IPS-20b (cell line): ENCODE measurements around the gene TMA7.

Experiments used
- H3K27ac ChIP-seq: one replicate; pipeline ENCODE4 v1.5.1; 2013; ENCODE audit warnings: low read length
- H3K27me3 ChIP-seq: 2 replicates; pipeline ENCODE4 v1.6.1; 2013; ENCODE audit warnings: mild to moderate bottlenecking, low read length, inconsistent platforms; ENCODE audit not compliant: insufficient read depth
- H3K36me3 ChIP-seq: 2 replicates; pipeline ENCODE4 v1.6.1; 2013; ENCODE audit warnings: low read depth, mild to moderate bottlenecking, inconsistent platforms, low read length, moderate library complexity; ENCODE audit not compliant: insufficient read depth
- H3K4me1 ChIP-seq: 2 replicates; pipeline ENCODE4 v1.6.1; 2013; ENCODE audit warnings: mild to moderate bottlenecking, control low read depth, inconsistent platforms, low read length, moderate library complexity; ENCODE audit not compliant: insufficient read depth
- H3K4me3 ChIP-seq: 2 replicates; pipeline ENCODE4 v1.5.1; 2013; ENCODE audit warnings: mild to moderate bottlenecking, low read length, inconsistent platforms
- H3K9ac ChIP-seq: 2 replicates; pipeline ENCODE4 v1.6.1; 2013; ENCODE audit warnings: low read depth, mild to moderate bottlenecking, inconsistent platforms, low read length, moderate library complexity
- H3K9me3 ChIP-seq: 2 replicates; pipeline ENCODE4 v1.6.1; 2013; ENCODE audit warnings: mild to moderate bottlenecking, low read depth, low read length, inconsistent platforms; ENCODE audit not compliant: insufficient read depth

Gene TMA7

DNA sequence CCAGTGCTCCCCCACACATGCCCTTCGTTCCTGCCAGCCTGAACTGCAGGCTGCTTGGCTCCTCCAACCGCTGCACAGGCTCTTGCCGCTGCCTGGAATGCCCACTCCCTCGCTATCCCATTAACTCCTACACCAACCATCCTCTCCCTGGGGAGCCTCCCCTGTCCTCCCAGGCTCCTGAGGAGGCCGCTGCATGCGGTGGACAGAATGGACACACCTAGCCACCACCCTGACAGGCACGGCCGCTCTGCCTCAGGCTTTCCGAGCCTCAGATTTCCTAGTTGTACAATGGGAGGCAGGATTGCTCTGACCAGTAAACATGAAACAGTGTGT is 12.5 kb upstream of the TMA7 start:
- H3K36me3 ChIP-seq, result peaks cover 49% of the 10 kb centered on the region
- H3K4me1 ChIP-seq, result peaks cover 19% of the 10 kb centered on the region; the same call in 1 of the 2 replicates

DNA sequence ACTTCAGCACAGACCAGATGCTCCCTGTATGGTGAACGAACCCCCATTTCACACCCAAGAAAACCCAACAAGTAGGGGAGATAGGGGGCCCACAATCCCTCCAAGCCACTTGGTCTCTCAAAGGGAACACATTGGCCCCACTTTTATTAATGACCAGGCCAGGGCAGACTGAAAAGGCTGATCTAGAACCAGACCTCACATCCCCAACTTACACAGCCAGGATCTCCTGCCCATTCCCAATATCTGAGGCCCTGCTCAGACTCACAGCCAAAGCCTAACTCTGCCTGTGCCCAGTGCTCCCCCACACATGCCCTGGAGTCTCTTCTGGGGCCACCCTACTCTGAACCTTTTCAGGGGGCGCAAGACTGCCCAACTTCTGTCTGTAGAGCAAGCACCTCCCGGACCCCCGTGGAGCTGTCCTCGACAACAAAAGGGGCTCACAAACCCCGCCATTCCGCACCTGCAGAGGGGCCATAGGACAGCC is 11.9 kb upstream of the TMA7 start:
- Histone ChIP-seq H3K27ac (no peak overlapping the region), H3K27me3 (no peaks in the 10 kb centered on the region), H3K9me3 (no peaks in the 10 kb centered on the region), H3K4me3 (peak overlapping the region; percentile 84), H3K9ac (peak overlapping the region; percentile 84), H3K4me1 (peaks cover 19% of the 10 kb centered on the region; the same call in 1 of the 2 replicates), H3K36me3 (peaks cover 46% of the 10 kb centered on the region)

More for the DNA sequence above, 12.5 kb upstream of the TMA7 start:
- H3K27ac ChIP-seq, result no peak overlapping the region
- no peaks in the 10 kb centered on the region for H3K27me3 ChIP-seq
- no peaks in the 10 kb centered on the region for H3K9me3 ChIP-seq
- peak overlapping the region; percentile 84 for H3K9ac ChIP-seq
- H3K4me3 ChIP-seq, result peak overlapping the region; percentile 84

DNA sequence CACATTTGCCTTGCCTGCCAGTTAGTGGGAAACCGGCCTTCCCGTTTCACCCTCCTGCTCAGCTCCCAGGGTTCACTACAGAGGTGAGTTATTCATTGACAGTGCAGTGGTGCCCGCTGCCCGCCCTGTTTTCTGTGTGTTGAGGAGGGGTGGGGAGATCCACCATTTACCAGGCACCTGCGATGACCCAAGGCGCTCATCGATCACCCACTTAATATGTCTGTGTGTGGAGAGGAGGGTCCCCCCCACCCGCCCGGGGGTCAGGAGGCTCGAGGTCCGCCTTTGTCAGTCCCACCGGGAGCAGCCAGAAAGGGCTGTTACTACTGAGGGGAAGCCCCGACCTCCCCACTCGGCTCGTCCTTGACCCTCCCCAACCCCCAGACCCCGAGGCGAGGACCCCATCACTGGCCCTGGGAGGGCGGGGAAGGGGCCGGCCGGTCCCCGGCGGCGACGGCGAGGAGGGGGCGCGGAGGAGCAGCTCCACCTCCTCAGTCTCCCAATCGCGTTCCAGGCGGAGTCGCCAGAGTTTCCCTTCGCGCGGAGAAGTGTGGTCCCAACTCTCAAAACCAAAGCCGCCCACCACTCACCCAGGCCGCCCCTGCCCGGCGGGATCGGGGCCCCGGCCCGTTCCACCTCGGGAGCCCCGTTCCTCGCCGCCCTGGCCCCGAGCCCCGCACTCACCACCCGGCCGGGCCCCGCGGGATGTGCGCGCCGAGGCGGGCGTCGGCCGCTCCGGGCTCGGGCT is 11.3 kb upstream of the TMA7 start:
- Histone ChIP-seq H3K36me3 (peaks cover 47% of the 10 kb centered on the region), H3K9me3 (no peaks in the 10 kb centered on the region), H3K4me3 (peak overlapping the region; percentile 84), H3K4me1 (peaks cover 19% of the 10 kb centered on the region; the same call in 1 of the 2 replicates), H3K27me3 (no peaks in the 10 kb centered on the region), H3K9ac (peak overlapping the region; percentile 84; the same call in 1 of the 2 replicates), H3K27ac (no peak overlapping the region)

DNA sequence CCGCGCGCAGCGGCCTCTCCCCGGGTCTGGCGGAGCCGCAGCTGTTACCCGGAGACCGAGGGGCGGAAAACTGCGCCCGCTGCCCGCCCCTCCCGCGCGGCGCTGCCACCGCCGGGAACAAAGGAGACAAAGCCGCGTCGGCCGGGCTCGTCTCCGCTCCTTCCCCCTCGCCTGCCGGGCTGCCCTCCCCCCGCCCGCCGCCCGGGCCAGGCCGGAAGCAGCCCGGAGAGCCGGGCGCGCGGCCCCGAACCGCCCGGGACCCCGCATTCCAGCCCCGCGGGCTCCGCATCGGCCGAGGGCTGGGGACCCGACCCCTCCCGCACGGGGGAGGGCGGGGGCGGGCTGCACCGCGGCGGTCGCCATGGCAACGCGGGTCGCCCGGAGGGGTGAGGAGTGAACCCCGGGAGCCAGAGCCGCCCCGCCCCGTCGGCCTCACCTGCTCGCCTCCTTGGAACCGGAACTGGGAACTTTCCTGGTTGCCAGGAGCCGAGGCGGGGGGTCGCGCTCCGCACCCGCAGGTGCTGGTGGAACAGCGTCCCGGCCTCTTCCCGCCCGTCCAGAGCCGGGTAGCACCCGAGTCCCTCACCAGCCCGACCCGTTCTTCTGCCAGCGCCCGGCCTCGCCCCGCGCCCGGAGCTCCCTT is 10.6 kb upstream of the TMA7 start:
- Histone ChIP-seq H3K27me3 (no peaks in the 10 kb centered on the region), H3K27ac (peak overlapping the region; percentile 80), H3K9me3 (no peaks in the 10 kb centered on the region), H3K4me1 (peaks cover 19% of the 10 kb centered on the region; the same call in 1 of the 2 replicates), H3K9ac (peak overlapping the region; percentile 84; the same call in 1 of the 2 replicates), H3K4me3 (peak overlapping the region; percentile 84), H3K36me3 (peaks cover 47% of the 10 kb centered on the region)

DNA sequence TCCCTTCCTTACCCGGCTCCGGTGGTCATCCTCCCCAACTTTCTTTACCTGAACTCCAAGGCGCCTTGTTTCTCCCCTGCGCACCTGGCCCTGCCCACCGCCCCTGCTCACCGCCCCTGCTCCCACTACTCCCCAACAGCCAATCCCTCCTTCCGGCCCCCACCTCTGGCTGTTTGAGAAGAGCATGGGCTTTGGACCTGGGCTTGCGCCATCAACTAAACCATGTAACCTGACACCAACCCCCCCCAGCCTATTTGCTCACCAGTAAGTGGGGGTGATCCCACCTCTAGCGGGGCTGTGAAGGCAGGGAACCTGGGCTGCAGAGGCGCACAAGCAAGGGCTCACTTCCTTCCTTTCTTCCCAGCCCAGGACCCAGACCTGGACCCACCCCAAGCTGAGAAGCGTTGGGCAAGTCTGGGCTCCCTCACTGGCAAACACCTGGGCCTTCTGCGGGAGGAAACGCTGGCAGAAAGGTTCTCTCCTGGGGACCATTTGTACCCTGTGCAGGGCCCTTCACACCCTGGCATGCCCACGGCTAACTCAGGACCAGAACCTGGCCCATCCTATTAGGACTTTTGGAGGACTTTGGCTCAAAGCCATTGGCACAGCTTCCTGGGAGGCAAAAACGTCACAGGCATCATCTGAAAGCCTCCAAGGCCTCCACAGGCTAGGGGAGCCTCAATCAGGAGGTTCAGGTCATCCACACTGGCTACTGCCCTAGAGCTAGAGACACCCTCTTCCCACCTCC is 9.9 kb upstream of the TMA7 start, which contains the start of gene PLXNB1:
Gene PLXNB1, minus strand, starts transcription at position 127 of the 748 bp plus-strand sequence. CDS start 5,475 bp downstream, outside the sequence.
- Histone ChIP-seq H3K27ac (peak within 1 kb of the TSS; percentile 92), H3K9ac (peak within 1 kb of the TSS; percentile 84; the same call in 1 of the 2 replicates), H3K4me3 (peak within 1 kb of the TSS; percentile 84), H3K4me1 (peaks cover 19% of the 10 kb centered on the region; the same call in 1 of the 2 replicates), H3K27me3 (no peaks in the 10 kb centered on the region), H3K9me3 (no peaks in the 10 kb centered on the region), H3K36me3 (peaks cover 44% of the 10 kb centered on the region)

DNA sequence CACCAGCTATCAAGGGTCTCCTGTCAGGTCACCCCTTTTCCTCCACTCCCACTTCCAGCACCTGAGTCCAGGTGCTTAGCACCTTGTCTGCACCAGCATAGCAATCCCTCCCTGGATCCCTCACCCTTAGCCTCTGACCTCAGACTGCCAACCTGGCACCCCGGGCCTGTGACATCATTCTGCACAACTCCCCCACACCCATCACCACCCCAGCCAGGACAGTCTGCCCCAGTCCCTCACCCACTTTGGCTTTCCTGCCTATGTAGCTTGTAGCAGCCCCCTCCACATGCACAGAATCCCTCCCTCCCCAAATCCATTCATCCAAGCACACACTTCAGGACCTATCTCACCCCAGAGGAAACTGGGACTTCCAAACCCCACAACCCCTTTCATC is 9.4 kb upstream of the TMA7 start:
- Histone ChIP-seq H3K9ac (peak overlapping the region; percentile 84; the same call in 1 of the 2 replicates), H3K27me3 (no peaks in the 10 kb centered on the region), H3K9me3 (no peaks in the 10 kb centered on the region), H3K4me1 (peaks cover 19% of the 10 kb centered on the region; the same call in 1 of the 2 replicates), H3K36me3 (peaks cover 43% of the 10 kb centered on the region), H3K4me3 (peak overlapping the region; percentile 84; the same call in 1 of the 2 replicates), H3K27ac (peak overlapping the region; percentile 92)

DNA sequence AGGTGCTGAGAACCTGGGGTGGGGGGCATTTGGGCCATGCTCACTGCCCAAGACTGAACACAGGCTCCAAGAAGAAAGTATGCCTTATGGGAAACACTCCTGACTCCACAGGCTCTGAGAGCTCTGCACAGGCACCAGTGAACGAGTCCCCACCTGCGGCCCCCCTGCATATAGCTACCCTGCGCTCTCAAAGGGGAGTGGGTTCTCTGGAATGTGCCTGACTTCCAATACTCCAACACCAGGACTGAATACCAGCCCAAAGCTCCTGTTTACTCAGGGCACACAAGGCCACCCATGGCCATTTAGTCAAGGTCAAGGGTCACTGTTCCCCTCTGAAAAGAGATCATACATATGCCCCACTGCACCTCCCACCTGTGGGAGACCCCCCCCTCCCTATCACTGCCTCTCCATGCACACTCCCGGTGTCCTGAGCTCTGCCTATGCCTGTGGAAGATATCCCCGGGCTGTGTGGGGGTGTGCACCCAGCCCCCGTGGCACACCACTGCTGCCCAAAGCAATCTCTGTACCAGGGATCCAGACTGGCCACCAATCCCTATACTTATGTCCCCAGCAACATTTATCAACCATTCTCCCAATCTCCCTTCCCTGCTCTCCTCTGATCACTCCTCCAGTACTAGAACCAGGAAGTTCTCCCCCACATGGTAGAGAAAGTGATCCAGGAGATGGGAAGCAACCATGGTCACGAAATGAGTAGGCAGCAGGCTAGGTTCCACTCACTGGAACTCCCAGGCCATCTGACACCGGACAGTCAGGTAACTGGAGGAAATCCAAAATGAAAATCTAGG is 8.6 kb upstream of the TMA7 start:
- no peak overlapping the region for H3K4me3 ChIP-seq
- peaks cover 19% of the 10 kb centered on the region; the same call in 1 of the 2 replicates for H3K4me1 ChIP-seq
- no peaks in the 10 kb centered on the region for H3K27me3 ChIP-seq
- H3K9me3 ChIP-seq, result no peaks in the 10 kb centered on the region
- H3K9ac ChIP-seq, result peak overlapping the region; percentile 84; the same call in 1 of the 2 replicates
- peaks cover 43% of the 10 kb centered on the region for H3K36me3 ChIP-seq
- H3K27ac ChIP-seq, result no peak overlapping the region

DNA sequence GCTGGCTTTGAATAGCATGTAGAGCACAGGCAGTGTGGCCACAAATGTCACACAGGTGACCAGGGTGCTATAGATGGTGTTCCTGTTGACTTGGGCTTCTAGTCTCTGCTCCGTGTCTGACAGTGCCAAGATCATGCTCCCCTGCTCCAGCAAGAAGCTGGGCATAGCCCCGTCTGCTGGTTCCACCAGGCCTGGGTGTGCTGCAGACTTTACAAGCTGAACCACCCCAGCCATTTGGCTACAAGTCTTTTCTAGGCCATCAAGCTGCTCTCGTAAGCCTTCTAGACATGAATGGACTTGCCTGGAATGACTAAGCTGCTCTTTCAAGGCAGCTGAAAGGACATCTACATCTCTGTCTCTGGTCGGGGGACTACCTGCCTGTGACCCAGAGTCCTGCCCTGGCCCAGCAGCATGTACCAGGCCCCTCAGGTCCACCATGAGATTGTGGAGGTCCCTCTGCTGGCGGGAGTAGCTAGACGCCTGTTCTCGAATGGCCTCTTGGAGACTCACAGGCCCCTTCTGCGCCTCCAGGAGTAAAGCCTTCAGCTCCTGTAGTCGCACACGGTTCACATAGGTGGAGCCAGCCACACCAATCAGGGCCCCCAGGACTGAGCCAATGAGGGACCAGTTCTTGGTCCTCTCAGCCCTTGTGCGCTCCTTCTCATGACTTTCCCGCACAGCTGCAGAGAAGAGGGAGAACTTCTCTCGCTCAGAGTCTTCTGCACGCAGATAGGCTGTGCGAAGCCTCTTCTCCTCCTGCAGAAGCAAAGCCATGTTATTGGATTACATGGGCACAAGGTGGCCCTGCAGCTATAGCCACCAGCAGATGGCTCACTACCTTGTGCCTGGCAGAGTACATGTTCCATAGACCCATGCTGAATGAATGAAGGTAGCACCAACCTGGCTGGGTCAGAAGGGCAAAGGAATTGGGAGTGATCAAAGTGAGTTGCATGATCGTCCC is 7.4 kb upstream of the TMA7 start:
- H3K4me1 ChIP-seq, result peaks cover 15% of the 10 kb centered on the region; the same call in 1 of the 2 replicates
- H3K36me3 ChIP-seq, result peaks cover 36% of the 10 kb centered on the region
- no peaks in the 10 kb centered on the region for H3K9me3 ChIP-seq
- no peak overlapping the region for H3K9ac ChIP-seq
- H3K27me3 ChIP-seq, result no peaks in the 10 kb centered on the region
- no peak overlapping the region for H3K4me3 ChIP-seq
- no peak overlapping the region for H3K27ac ChIP-seq

DNA sequence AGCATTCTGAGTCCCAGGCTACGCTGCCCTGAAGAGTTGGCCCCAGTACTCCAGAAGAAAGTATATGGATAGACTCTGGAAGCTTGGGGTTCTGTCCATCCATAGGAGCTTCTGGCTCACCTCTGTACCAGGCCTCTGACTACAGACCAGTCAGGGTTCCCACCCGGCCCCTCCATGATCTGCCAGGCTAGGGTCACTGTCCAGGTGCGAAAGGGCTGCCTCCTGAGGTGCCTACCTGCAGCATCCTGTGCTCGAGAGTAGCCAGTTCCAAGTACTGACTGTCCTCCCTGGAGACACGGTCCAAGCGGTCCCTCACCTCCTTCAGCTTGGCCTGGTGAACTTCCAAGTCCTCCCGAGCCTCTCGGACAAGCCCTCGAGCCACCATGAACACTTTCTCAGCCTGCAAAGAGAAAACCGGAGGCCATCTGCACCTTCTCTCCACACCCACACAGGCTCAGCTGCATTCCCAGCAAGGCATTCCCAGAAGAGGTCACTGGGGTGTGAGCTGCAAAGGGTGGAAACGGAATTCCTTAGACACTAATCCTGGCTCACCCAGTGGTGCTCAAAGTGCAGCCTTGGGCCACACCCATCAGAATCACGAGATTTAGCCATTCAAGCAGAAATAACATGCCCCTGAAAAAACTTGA is 6.5 kb upstream of the TMA7 start:
- Histone ChIP-seq H3K36me3 (peaks cover 36% of the 10 kb centered on the region), H3K4me3 (no peak overlapping the region), H3K27me3 (no peaks in the 10 kb centered on the region), H3K9me3 (no peaks in the 10 kb centered on the region), H3K9ac (no peak overlapping the region), H3K27ac (no peak overlapping the region), H3K4me1 (peaks cover 11% of the 10 kb centered on the region; the same call in 1 of the 2 replicates)
